HepG2 (cell line): ENCODE measurements around the gene POFUT2. TPM values are rescaled to one million over a fixed set of nuclear protein-coding genes. Genes with fewer than 3 reads are reported as not detected.
A peak's percentile ranks its signal among the peaks of the same experiment; 100 is the strongest.

Experiments
- AHR ChIP-seq: IDR thresholded peaks from 2 replicates; pipeline ENCODE4 v1.6.1; 2018; ENCODE audit warnings: missing genetic modification reagents, missing compliant biosample characterization
- FOXO4 ChIP-seq: sonication (generic); formaldehyde crosslinking; conservative IDR thresholded peaks from 2 replicates; pipeline ENCODE4 v1.8.1; 2023; ENCODE audit warnings: missing genetic modification reagents
- HDAC1 ChIP-seq: sonication (generic); formaldehyde crosslinking; IDR thresholded peaks from 2 replicates; pipeline ENCODE4 v1.5.1; 2020; ENCODE audit warnings: mild to moderate bottlenecking, missing genetic modification reagents
- IRF2 ChIP-seq: IDR thresholded peaks from 2 replicates; pipeline ENCODE4 v1.6.1; 2018; ENCODE audit warnings: missing genetic modification reagents, missing compliant biosample characterization
- MXD3 ChIP-seq: IDR thresholded peaks from 2 replicates; pipeline ENCODE4 v1.6.1; 2016; ENCODE audit warnings: mild to moderate bottlenecking, missing biosample characterization, missing genetic modification reagents
- NBN ChIP-seq: fragments of 450-650 bp; conservative IDR thresholded peaks from 2 replicates; pipeline ENCODE4 v1.6.1; 2017
- NR2F1 ChIP-seq, 2 experiments: fragments of 450-650 bp in 1 of 2; formaldehyde crosslinking in 1 of 2; IDR thresholded peaks; 2 replicates each; pipeline versions ENCODE4 v1.5.0 to v1.6.1; 2016 to 2020; ENCODE audit warnings: mild to moderate bottlenecking in 1 of 2, missing compliant biosample characterization in 1 of 2, missing genetic modification reagents in 1 of 2, moderate library complexity in 1 of 2
- SMARCE1 ChIP-seq: fragments of 450-650 bp; IDR thresholded peaks from 2 replicates; pipeline ENCODE4 v1.6.1; 2017; ENCODE audit warnings: borderline replicate concordance
- TCF12 ChIP-seq, 2 experiments: fragments of 450-650 bp in 1 of 2; sonication (generic) in 1 of 2; formaldehyde crosslinking in 1 of 2; IDR thresholded peaks; 2 replicates each; pipeline versions ENCODE4 v1.6.1 to v1.8.0; 2017 to 2022; ENCODE audit warnings: antibody characterized with exemption in 1 of 2, mild to moderate bottlenecking in 1 of 2, missing genetic modification reagents in 1 of 2, moderate library complexity in 1 of 2
- ZNF142 ChIP-seq: sonication (generic); formaldehyde crosslinking; IDR thresholded peaks from 2 replicates; pipeline ENCODE4 v1.4.0; 2020; ENCODE audit warnings: missing genetic modification reagents
- ZNF282 ChIP-seq: fragments of 450-650 bp; IDR thresholded peaks from 2 replicates; pipeline ENCODE4 v1.6.1; 2018; ENCODE audit not compliant: partially characterized antibody
- ZNF292 ChIP-seq: sonication (generic); formaldehyde crosslinking; IDR thresholded peaks from 2 replicates; pipeline ENCODE4 v1.8.1; 2022; ENCODE audit warnings: mild to moderate bottlenecking, low read depth, missing genetic modification reagents, borderline replicate concordance
- ZNF3 ChIP-seq: IDR thresholded peaks from 2 replicates; pipeline ENCODE4 v1.7.0; 2017; ENCODE audit warnings: inconsistent platforms
- ZNF326 ChIP-seq: sonication (generic); formaldehyde crosslinking; IDR thresholded peaks from 2 replicates; pipeline ENCODE4 v1.4.0; 2020; ENCODE audit warnings: missing genetic modification reagents, borderline replicate concordance
- ZNF652 ChIP-seq: IDR thresholded peaks from 2 replicates; pipeline ENCODE4 v1.6.1; 2016; ENCODE audit warnings: low read depth, borderline replicate concordance
- polyA plus RNA-seq, 8 experiments: library from polyadenylated mRNA; depleted of rRNA in 3 of 8; stranded (reverse) in 7 of 8; unstranded in 1 of 8; fragments of >200 nt; fragmentation: Illumina TruSeq in 4 of 8; extraction: Trizol in 4 of 8; gene quantifications; 2 replicates each; pipeline versions ENCODE4 v1.2.1 to v1.2.3, GENCODE V29; 2011 to 2016; ENCODE audit warnings: low read depth in 4 of 8, missing spikeins in 1 of 8, mixed read lengths in 1 of 8; ENCODE audit not compliant: insufficient read depth in 1 of 8
- total RNA-seq, 5 experiments: library from RNA; depleted of rRNA; stranded (reverse); fragments of >200 nt; fragmentation: Illumina TruSeq; extraction: Trizol; gene quantifications; 2 replicates each; pipeline ENCODE4 v1.2.3, GENCODE V29; 2016; ENCODE audit warnings: low read depth in 1 of 5
- TF ChIP-seq, protein P1 (sequence below): sonication (generic); formaldehyde crosslinking; IDR thresholded peaks from 2 replicates; pipeline ENCODE4 v1.4.0; 2020; ENCODE audit warnings: mild to moderate bottlenecking, low read depth, missing genetic modification reagents
- TF ChIP-seq, protein P2 (sequence below): sonication (generic); formaldehyde crosslinking; IDR thresholded peaks from 2 replicates; pipeline ENCODE4 v1.9.0; 2021; ENCODE audit warnings: missing genetic modification reagents, borderline replicate concordance

The POFUT2 gene
- total and polyA plus RNA-seq, 2 of the 13 experiments (the other 11 are each of a cell fraction or from before 2014, with no cell fraction given) = 22.8 to 24.0 TPM

DNA sequence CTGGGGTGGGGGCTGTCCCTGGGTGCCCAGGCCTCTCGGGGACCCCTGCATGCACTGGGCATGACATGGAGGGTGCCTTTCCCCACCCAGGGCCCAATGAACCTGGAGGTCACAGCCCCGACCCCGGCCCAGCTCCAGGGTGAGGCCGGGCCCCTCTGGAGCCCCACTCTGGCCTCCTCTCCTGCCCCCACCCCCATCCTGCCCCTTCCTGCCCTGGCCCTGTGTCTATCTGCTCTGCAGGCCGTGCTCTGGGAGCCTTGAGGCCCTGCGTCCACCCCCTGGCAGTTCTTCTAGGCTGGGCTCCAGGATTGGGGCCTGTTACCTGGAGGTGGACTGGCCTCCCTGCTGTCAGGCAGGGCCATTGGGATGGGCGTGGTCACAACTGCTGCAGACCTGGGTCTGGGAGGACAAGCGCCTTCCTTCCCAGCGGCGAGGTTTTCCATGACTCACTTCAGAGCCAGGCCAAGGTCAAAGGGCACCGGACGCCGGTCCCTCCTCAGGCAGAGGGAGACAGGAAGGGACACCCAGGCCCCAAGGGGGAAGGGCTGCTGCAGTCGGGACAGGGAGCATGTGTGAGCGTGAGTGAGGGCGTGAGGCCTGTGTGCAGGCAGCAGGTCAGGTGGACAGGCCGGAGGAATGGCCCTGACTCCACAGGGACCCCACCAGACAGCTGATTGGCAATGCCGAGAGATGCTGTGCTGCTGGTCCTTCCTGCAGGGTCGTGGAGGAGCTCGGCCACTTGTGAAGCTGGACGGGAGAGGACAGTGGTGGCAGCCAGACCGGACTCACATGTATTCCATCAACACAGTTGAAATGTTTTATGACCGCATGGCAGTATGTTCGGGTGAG, 31.1 kb upstream of the POFUT2 start (continued):
- TF ChIP-seq ZNF142 (CRISPR knock-in tag) = 0 out of 2 replicates have a peak, but pooled peaks have one; percentile 41
- TF ChIP-seq ZNF292 (CRISPR knock-in tag) = peak; percentile 87; the same call in 1 of the 2 replicates
- TF ChIP-seq TCF12 (IDR thresholded peaks at IDR 0.05) = no peak
- TF ChIP-seq TCF12 (CRISPR knock-in tag; IDR thresholded peaks at IDR 0.05) = no peak
- no peak for TF ChIP-seq NBN
- no peak for TF ChIP-seq ZNF326 (CRISPR knock-in tag)
- TF ChIP-seq, protein P1, sequence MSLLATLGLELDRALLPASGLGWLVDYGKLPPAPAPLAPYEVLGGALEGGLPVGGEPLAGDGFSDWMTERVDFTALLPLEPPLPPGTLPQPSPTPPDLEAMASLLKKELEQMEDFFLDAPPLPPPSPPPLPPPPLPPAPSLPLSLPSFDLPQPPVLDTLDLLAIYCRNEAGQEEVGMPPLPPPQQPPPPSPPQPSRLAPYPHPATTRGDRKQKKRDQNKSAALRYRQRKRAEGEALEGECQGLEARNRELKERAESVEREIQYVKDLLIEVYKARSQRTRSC (CRISPR knock-in tag) = no peak
- peak; percentile 88 to 89 for TF ChIP-seq NR2F1 (CRISPR knock-in tag; IDR thresholded peaks at IDR 0.05)
- TF ChIP-seq FOXO4 (CRISPR knock-in tag) = no peak
- peak; percentile 71 for TF ChIP-seq HDAC1
- peak; percentile 62; the same call in 1 of the 2 replicates for TF ChIP-seq IRF2
- TF ChIP-seq ZNF652 (CRISPR knock-in tag) = no peak
- TF ChIP-seq MXD3 (CRISPR knock-in tag) = no peak
- TF ChIP-seq ZNF282 = no peak
- no peak for TF ChIP-seq AHR (CRISPR knock-in tag)
- TF ChIP-seq, protein P2, sequence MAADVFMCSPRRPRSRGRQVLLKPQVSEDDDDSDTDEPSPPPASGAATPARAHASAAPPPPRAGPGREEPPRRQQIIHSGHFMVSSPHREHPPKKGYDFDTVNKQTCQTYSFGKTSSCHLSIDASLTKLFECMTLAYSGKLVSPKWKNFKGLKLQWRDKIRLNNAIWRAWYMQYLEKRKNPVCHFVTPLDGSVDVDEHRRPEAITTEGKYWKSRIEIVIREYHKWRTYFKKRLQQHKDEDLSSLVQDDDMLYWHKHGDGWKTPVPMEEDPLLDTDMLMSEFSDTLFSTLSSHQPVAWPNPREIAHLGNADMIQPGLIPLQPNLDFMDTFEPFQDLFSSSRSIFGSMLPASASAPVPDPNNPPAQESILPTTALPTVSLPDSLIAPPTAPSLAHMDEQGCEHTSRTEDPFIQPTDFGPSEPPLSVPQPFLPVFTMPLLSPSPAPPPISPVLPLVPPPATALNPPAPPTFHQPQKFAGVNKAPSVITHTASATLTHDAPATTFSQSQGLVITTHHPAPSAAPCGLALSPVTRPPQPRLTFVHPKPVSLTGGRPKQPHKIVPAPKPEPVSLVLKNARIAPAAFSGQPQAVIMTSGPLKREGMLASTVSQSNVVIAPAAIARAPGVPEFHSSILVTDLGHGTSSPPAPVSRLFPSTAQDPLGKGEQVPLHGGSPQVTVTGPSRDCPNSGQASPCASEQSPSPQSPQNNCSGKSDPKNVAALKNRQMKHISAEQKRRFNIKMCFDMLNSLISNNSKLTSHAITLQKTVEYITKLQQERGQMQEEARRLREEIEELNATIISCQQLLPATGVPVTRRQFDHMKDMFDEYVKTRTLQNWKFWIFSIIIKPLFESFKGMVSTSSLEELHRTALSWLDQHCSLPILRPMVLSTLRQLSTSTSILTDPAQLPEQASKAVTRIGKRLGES (CRISPR knock-in tag) = no peak
- TF ChIP-seq ZNF3 (CRISPR knock-in tag) = no peak
- no peak for TF ChIP-seq SMARCE1
